ENCODE data around the gene ARHGAP22.

GRCh38 chr10:48430402-48430993 lies 174.4 kb downstream of the ARHGAP22 start:
- TF ChIP-seq CTCF (IDR thresholded peaks at IDR 0.05) (no peak), POLR2A (IDR thresholded peaks at IDR 0.05) (no peak)

Measured in heart left ventricle (tissue), 13 donors.